Kidney (tissue), 14 donors: Measurements from ENCODE around the gene NLGN1. TPM values are rescaled to one million over a fixed set of nuclear protein-coding genes. Genes with fewer than 3 reads are reported as not detected.

Experiments
- DNase-seq, 5 donors: peaks; one replicate each; pipeline ENCODE4 v3.0.0-alpha.2; 2013 to 2020
- FAIRE-seq: peaks from 2 replicates; lab custom pipeline; 2012; peaks lifted over from hg19 to GRCh38; lab: Jason Lieb, UNC
- H3K27ac ChIP-seq, 2 donors: one replicate each; pipeline ENCODE4 v1.7.0; 2013; ENCODE audit warnings: low read depth in 2 of 2, low read length in 2 of 2, inconsistent platforms in 1 of 2
- H3K27me3 ChIP-seq: one replicate; pipeline ENCODE4 v1.7.1; 2013; ENCODE audit warnings: low read length, inconsistent platforms; ENCODE audit not compliant: control insufficient read depth, insufficient read depth
- H3K36me3 ChIP-seq, 3 donors: one replicate each; pipeline versions ENCODE4 v1.7.0 to v1.7.1; 2013; ENCODE audit warnings: low read length in 3 of 3, control low read depth in 1 of 3, inconsistent platforms in 1 of 3; ENCODE audit not compliant: insufficient read depth in 3 of 3, control insufficient read depth in 2 of 3
- H3K4me1 ChIP-seq, 3 donors: one replicate each; pipeline versions ENCODE4 v1.7.0 to v1.7.1; 2013; ENCODE audit warnings: low read length in 3 of 3, inconsistent platforms in 1 of 3, low read depth in 1 of 3; ENCODE audit not compliant: control insufficient read depth in 2 of 3, insufficient read depth in 2 of 3
- H3K4me3 ChIP-seq, 3 donors: one replicate each; pipeline versions ENCODE4 v1.7.0 to v1.8.1; 2013; ENCODE audit warnings: low read length in 3 of 3, control low read depth in 1 of 3, inconsistent platforms in 1 of 3
- H3K9ac ChIP-seq, 3 donors: one replicate each; pipeline versions ENCODE4 v1.7.0 to v1.7.1; 2013; ENCODE audit warnings: low read length in 3 of 3, control low read depth in 1 of 3, inconsistent platforms in 1 of 3
- H3K9me3 ChIP-seq, 3 donors: one replicate each; pipeline versions ENCODE4 v1.7.0 to v1.7.1; 2013; ENCODE audit warnings: low read length in 3 of 3, control low read depth in 1 of 3, inconsistent platforms in 1 of 3; ENCODE audit not compliant: control insufficient read depth in 2 of 3, insufficient read depth in 1 of 3
- intact Hi-C: fragments of 100-400 bp; cut with DNase I; formaldehyde crosslinking; loops from one replicate; pipeline ENCODE4 v1.11.1; 2022
- polyA plus RNA-seq: library from polyadenylated mRNA; stranded (reverse); fragments of 350-450 nt; fragmentation: Illumina TruSeq; extraction: RNeasy Lipid Tissue Mini Kit (QIAGEN cat#74804); gene quantifications from one replicate; pipeline ENCODE4 v1.2.3, GENCODE V29; 2014; ENCODE audit warnings: low read depth, low replicate concordance; ENCODE audit not compliant: insufficient read depth
- total RNA-seq: library from RNA; stranded (reverse); fragmentation: NEBNext Ultra II Directional; extraction: Animal tissue kit (Norgen Biotek cat#: 25700); gene quantifications from one replicate; pipeline ENCODE4 v1.2.1, GENCODE V29; 2021
- TF ChIP-seq, protein P1 (sequence below): IDR thresholded peaks from 3 replicates; pipeline ENCODE4 v1.5.1; 2012; ENCODE audit warnings: mild to moderate bottlenecking, moderate library complexity, borderline replicate concordance; ENCODE audit not compliant: insufficient read depth; ENCODE audit errors: extremely low read depth
- donor health status: control.
- donor health status: control.
- donor health status: control.
- donor health status: control.
- donor health status: control.
- donor health status: DM: yes; HTN: yes; CAD: no.
- donor health status: Normal renal cell carcinoma (clear cell type).

NLGN1 gene
- total and polyA plus RNA-seq, 2 donors from 2014 or later, result 0.49 to 19.4 TPM

GRCh38 chr3:173700336-173700735 is 302.8 kb downstream of the NLGN1 start:
- FAIRE-seq (no peak), DNase-seq (no peak)
- Histone ChIP-seq H3K4me3 (no peak overlapping the region), H3K4me1 (no peaks in the 10 kb centered on the region), H3K27ac (no peak overlapping the region), H3K9ac (no peak overlapping the region), H3K27me3 (no peaks in the 10 kb centered on the region), H3K9me3 (no peaks in the 10 kb centered on the region), H3K36me3 (no peaks in the 10 kb centered on the region)
- intact Hi-C loops, result no loop called here
- TF ChIP-seq, protein P1, sequence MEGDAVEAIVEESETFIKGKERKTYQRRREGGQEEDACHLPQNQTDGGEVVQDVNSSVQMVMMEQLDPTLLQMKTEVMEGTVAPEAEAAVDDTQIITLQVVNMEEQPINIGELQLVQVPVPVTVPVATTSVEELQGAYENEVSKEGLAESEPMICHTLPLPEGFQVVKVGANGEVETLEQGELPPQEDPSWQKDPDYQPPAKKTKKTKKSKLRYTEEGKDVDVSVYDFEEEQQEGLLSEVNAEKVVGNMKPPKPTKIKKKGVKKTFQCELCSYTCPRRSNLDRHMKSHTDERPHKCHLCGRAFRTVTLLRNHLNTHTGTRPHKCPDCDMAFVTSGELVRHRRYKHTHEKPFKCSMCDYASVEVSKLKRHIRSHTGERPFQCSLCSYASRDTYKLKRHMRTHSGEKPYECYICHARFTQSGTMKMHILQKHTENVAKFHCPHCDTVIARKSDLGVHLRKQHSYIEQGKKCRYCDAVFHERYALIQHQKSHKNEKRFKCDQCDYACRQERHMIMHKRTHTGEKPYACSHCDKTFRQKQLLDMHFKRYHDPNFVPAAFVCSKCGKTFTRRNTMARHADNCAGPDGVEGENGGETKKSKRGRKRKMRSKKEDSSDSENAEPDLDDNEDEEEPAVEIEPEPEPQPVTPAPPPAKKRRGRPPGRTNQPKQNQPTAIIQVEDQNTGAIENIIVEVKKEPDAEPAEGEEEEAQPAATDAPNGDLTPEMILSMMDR, result no peak

DNA sequence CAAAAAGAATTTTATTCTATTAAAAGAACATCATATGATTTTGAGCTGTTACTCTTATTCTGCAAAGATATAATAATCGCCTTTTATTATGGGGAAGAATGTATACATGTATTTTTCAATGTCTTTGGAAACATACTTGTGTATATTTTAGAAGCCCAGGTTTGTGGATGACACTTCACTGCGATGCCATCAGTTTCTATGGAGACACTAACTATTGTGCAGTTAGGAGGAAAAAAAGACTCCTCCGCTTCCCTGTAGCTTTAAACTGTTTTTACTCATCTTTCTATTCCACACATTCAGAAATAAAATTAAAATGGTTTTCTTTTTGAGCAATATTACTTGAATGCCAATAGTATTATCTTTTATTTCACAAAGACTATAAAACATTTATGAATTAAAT is 305.0 kb downstream of the NLGN1 start:
- Histone ChIP-seq H3K9me3 (no peaks in the 10 kb centered on the region), H3K27ac (no peak overlapping the region), H3K4me1 (no peaks in the 10 kb centered on the region), H3K27me3 (no peaks in the 10 kb centered on the region), H3K4me3 (no peak overlapping the region), H3K36me3 (no peaks in the 10 kb centered on the region), H3K9ac (no peak overlapping the region)
- no peak for DNase-seq
- no peak for FAIRE-seq
- TF ChIP-seq, protein P1, result no peak
- intact Hi-C loops, result no loop called here

GRCh38 chr3:173703771-173704170 is 306.2 kb downstream of the NLGN1 start:
- intact Hi-C loops, result no loop called here
- DNase-seq, result no peak
- no peak for FAIRE-seq
- TF ChIP-seq, protein P1, result no peak
- H3K4me1 ChIP-seq, result no peaks in the 10 kb centered on the region
- no peak overlapping the region for H3K27ac ChIP-seq
- no peak overlapping the region for H3K4me3 ChIP-seq
- H3K36me3 ChIP-seq, result no peaks in the 10 kb centered on the region
- no peaks in the 10 kb centered on the region for H3K27me3 ChIP-seq
- no peaks in the 10 kb centered on the region for H3K9me3 ChIP-seq
- H3K9ac ChIP-seq, result no peak overlapping the region

- Histone ChIP-seq H3K9ac (no peak overlapping the region), H3K27me3 (no peaks in the 10 kb centered on the region), H3K4me3 (no peak overlapping the region), H3K27ac (no peak overlapping the region), H3K9me3 (no peaks in the 10 kb centered on the region), H3K36me3 (no peaks in the 10 kb centered on the region), H3K4me1 (no peaks in the 10 kb centered on the region)
- intact Hi-C loops, result no loop called here
- DNase-seq (no peak), FAIRE-seq (no peak)
- TF ChIP-seq, protein P1, result no peak
Observed at GRCh38 chr3:173706630-173707029, 309.1 kb downstream of the NLGN1 start.
